HepG2 (cell line): ENCODE data around the gene DHRS12. TPM values are rescaled to one million over a fixed set of nuclear protein-coding genes. Genes with fewer than 3 reads are reported as not detected.

Experiments used
- FOXA1 ChIP-seq, 2 experiments: fragments of 450-650 bp in 1 of 2; sonication (generic) in 1 of 2; formaldehyde crosslinking in 1 of 2; IDR thresholded peaks; 2 replicates each; pipeline versions ENCODE4 v1.4.0 to v1.6.1; 2016 to 2020; ENCODE audit warnings: missing genetic modification reagents in 1 of 2
- MIXL1 ChIP-seq: IDR thresholded peaks from 2 replicates; pipeline ENCODE4 v1.6.1; 2016
- SNAPC5 ChIP-seq: sonication (generic); formaldehyde crosslinking; IDR thresholded peaks from 2 replicates; pipeline ENCODE4 v1.8.1; 2023; ENCODE audit warnings: mild to moderate bottlenecking, missing genetic modification reagents, borderline replicate concordance
- ZNF407 ChIP-seq: sonication (generic); formaldehyde crosslinking; IDR thresholded peaks from one replicate; pipeline ENCODE4 v1.5.1; 2020; ENCODE audit warnings: mild to moderate bottlenecking, missing genetic modification reagents; ENCODE audit errors: not compliant biosample characterization
- ZNF441 ChIP-seq: sonication (generic); formaldehyde crosslinking; IDR thresholded peaks from 2 replicates; pipeline ENCODE4 v1.7.0; 2021; ENCODE audit warnings: missing genetic modification reagents, borderline replicate concordance
- ZNF569 ChIP-seq: sonication (generic); formaldehyde crosslinking; IDR thresholded peaks from 2 replicates; pipeline ENCODE4 v1.5.0; 2020; ENCODE audit warnings: mild to moderate bottlenecking, missing genetic modification reagents, moderate library complexity, borderline replicate concordance
- polyA plus RNA-seq, 8 experiments: library from polyadenylated mRNA; depleted of rRNA in 3 of 8; stranded (reverse) in 7 of 8; unstranded in 1 of 8; fragments of >200 nt; fragmentation: Illumina TruSeq in 4 of 8; extraction: Trizol in 4 of 8; gene quantifications; 2 replicates each; pipeline versions ENCODE4 v1.2.1 to v1.2.3, GENCODE V29; 2011 to 2016; ENCODE audit warnings: low read depth in 4 of 8, missing spikeins in 1 of 8, mixed read lengths in 1 of 8; ENCODE audit not compliant: insufficient read depth in 1 of 8
- total RNA-seq, 5 experiments: library from RNA; depleted of rRNA; stranded (reverse); fragments of >200 nt; fragmentation: Illumina TruSeq; extraction: Trizol; gene quantifications; 2 replicates each; pipeline ENCODE4 v1.2.3, GENCODE V29; 2016; ENCODE audit warnings: low read depth in 1 of 5
- TF ChIP-seq, protein P1 (sequence below), 2 experiments: fragments of 450-650 bp in 1 of 2; sonication (generic) in 1 of 2; formaldehyde crosslinking in 1 of 2; IDR thresholded peaks; 2 replicates each; pipeline versions ENCODE4 v1.6.1 to v1.8.0; 2016 to 2022; ENCODE audit warnings: antibody characterized with exemption in 1 of 2, mild to moderate bottlenecking in 1 of 2, missing genetic modification reagents in 1 of 2

The DHRS12 gene
- total and polyA plus RNA-seq, 2 of the 13 experiments (the other 11 are each of a cell fraction or from before 2014, with no cell fraction given): 7.2 to 8.4 TPM

GRCh38 chr13:51764184-51765141, 39.5 kb downstream of the DHRS12 start (continued):
- TF ChIP-seq MIXL1 (CRISPR knock-in tag): 0 out of 2 replicates have a peak, but pooled peaks have one; percentile 36
- TF ChIP-seq, protein P1, sequence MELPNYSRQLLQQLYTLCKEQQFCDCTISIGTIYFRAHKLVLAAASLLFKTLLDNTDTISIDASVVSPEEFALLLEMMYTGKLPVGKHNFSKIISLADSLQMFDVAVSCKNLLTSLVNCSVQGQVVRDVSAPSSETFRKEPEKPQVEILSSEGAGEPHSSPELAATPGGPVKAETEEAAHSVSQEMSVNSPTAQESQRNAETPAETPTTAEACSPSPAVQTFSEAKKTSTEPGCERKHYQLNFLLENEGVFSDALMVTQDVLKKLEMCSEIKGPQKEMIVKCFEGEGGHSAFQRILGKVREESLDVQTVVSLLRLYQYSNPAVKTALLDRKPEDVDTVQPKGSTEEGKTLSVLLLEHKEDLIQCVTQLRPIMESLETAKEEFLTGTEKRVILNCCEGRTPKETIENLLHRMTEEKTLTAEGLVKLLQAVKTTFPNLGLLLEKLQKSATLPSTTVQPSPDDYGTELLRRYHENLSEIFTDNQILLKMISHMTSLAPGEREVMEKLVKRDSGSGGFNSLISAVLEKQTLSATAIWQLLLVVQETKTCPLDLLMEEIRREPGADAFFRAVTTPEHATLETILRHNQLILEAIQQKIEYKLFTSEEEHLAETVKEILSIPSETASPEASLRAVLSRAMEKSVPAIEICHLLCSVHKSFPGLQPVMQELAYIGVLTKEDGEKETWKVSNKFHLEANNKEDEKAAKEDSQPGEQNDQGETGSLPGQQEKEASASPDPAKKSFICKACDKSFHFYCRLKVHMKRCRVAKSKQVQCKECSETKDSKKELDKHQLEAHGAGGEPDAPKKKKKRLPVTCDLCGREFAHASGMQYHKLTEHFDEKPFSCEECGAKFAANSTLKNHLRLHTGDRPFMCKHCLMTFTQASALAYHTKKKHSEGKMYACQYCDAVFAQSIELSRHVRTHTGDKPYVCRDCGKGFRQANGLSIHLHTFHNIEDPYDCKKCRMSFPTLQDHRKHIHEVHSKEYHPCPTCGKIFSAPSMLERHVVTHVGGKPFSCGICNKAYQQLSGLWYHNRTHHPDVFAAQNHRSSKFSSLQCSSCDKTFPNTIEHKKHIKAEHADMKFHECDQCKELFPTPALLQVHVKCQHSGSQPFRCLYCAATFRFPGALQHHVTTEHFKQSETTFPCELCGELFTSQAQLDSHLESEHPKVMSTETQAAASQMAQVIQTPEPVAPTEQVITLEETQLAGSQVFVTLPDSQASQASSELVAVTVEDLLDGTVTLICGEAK (IDR thresholded peaks at IDR 0.05): no peak
- TF ChIP-seq, protein P1 (CRISPR knock-in tag; IDR thresholded peaks at IDR 0.05): no peak
- TF ChIP-seq ZNF407: no peak
- TF ChIP-seq SNAPC5: no peak
- TF ChIP-seq FOXA1 (IDR thresholded peaks at IDR 0.05): no peak
- TF ChIP-seq FOXA1 (CRISPR knock-in tag; IDR thresholded peaks at IDR 0.05): peak; percentile 56
- no peak for TF ChIP-seq ZNF441 (CRISPR knock-in tag)
- TF ChIP-seq ZNF569 (CRISPR knock-in tag): no peak
